ENCODE results near the gene ATP2B3.

The ATP2B3 gene

GRCh38 chrX:153539171-153539978 is 21.9 kb downstream of the ATP2B3 start:
- peak; percentile 47 for DNase-seq

GRCh38 chrX:153539979-153540358 is 22.5 kb downstream of the ATP2B3 start:
- DNase-seq: no peak

- no peak for DNase-seq
Measured at GRCh38 chrX:153544727-153545126, 27.3 kb downstream of the ATP2B3 start.

- DNase-seq: no peak
Measured at GRCh38 chrX:153546386-153546785, 28.9 kb downstream of the ATP2B3 start.

- no peak for DNase-seq
Measured at GRCh38 chrX:153547195-153547594, 29.8 kb downstream of the ATP2B3 start.

- no peak for DNase-seq
Measured at GRCh38 chrX:153549231-153549630, 31.8 kb downstream of the ATP2B3 start.

GRCh38 chrX:153549807-153550206 is 32.4 kb downstream of the ATP2B3 start:
- DNase-seq: no peak

- no peak for DNase-seq
Measured at GRCh38 chrX:153551135-153551534, 33.7 kb downstream of the ATP2B3 start.

GRCh38 chrX:153554519-153555167 is 37.2 kb downstream of the ATP2B3 start:
- DNase-seq: peak; percentile 59

- DNase-seq: no peak
Measured at GRCh38 chrX:153556767-153557166, 39.3 kb downstream of the ATP2B3 start.

- DNase-seq: no peak
Measured at GRCh38 chrX:153557618-153558355, 40.3 kb downstream of the ATP2B3 start.

- no peak for DNase-seq
Measured at GRCh38 chrX:153560000-153560399, 42.6 kb downstream of the ATP2B3 start.

GRCh38 chrX:153560466-153560865 is 43.0 kb downstream of the ATP2B3 start:
- no peak for DNase-seq

GRCh38 chrX:153561337-153561736 is 43.9 kb downstream of the ATP2B3 start:
- DNase-seq: no peak

- DNase-seq: no peak
Measured at GRCh38 chrX:153562546-153562945, 45.1 kb downstream of the ATP2B3 start.

- DNase-seq: no peak
Measured at GRCh38 chrX:153564047-153564606, 46.7 kb downstream of the ATP2B3 start.

GRCh38 chrX:153565996-153566580 is 48.6 kb downstream of the ATP2B3 start:
- DNase-seq: no peak

- DNase-seq: no peak
Measured at GRCh38 chrX:153568451-153569011, 51.1 kb downstream of the ATP2B3 start.

- DNase-seq: no peak
Measured at GRCh38 chrX:153569475-153569874, 52.0 kb downstream of the ATP2B3 start.

GRCh38 chrX:153571534-153571908 is 54.1 kb downstream of the ATP2B3 start:
- DNase-seq: no peak

GRCh38 chrX:153572601-153573000 is 55.2 kb downstream of the ATP2B3 start:
- no peak for DNase-seq

- DNase-seq: no peak
Measured at GRCh38 chrX:153573984-153574383, 56.5 kb downstream of the ATP2B3 start.
